ENCODE results near the gene S100P.
A peak's percentile ranks its signal among the peaks of the same experiment; 100 is the strongest.

The S100P gene

GRCh38 chr4:6702761-6703160 is 9.1 kb downstream of the S100P start:
- H3K9me3 Mint-ChIP-seq, result no peaks in the 10 kb centered on the region
- H3K4me1 Mint-ChIP-seq, result peaks cover 72% of the 10 kb centered on the region
- no peak for ATAC-seq
- peaks cover 56% of the 10 kb centered on the region for H3K36me3 Mint-ChIP-seq
- H3K4me3 Mint-ChIP-seq, result no peak overlapping the region
- H3K27ac Mint-ChIP-seq, result no peak overlapping the region
- no peak for DNase-seq (ENCODE audit: low spot score in 2 of 2)

GRCh38 chr4:6703786-6704185 is 10.1 kb downstream of the S100P start:
- Mint-ChIP-seq H3K4me3 (peak overlapping the region; percentile 19), H3K27ac (peak overlapping the region; percentile 87), H3K36me3 (peaks cover 67% of the 10 kb centered on the region), H3K9me3 (no peaks in the 10 kb centered on the region), H3K4me1 (peaks cover 74% of the 10 kb centered on the region)
- DNase-seq (ENCODE audit: low spot score in 2 of 2) (no peak), ATAC-seq (peak; percentile 78)

GRCh38 chr4:6705646-6706045 is 12.0 kb downstream of the S100P start:
- ATAC-seq, result no peak
- DNase-seq (ENCODE audit: low spot score in 2 of 2), result no peak
- no peaks in the 10 kb centered on the region for H3K9me3 Mint-ChIP-seq
- H3K4me1 Mint-ChIP-seq, result peaks cover 73% of the 10 kb centered on the region
- peak overlapping the region; percentile 99 for H3K27ac Mint-ChIP-seq
- peak overlapping the region; percentile 100 for H3K4me3 Mint-ChIP-seq
- H3K36me3 Mint-ChIP-seq, result peaks cover 67% of the 10 kb centered on the region

- Mint-ChIP-seq H3K9me3 (no peaks in the 10 kb centered on the region), H3K27ac (peak overlapping the region; percentile 99), H3K4me3 (peak overlapping the region; percentile 100), H3K36me3 (peaks cover 62% of the 10 kb centered on the region), H3K4me1 (peaks cover 77% of the 10 kb centered on the region)
- DNase-seq (ENCODE audit: low spot score in 2 of 2) (no peak), ATAC-seq (no peak)
These were observed 12.5 kb downstream of the S100P start for GRCh38 chr4:6706173-6706572.

- Mint-ChIP-seq H3K36me3 (peaks cover 37% of the 10 kb centered on the region), H3K27ac (peak within 1 kb of the TSS; percentile 99), H3K4me1 (peaks cover 62% of the 10 kb centered on the region), H3K4me3 (peak within 1 kb of the TSS; percentile 100), H3K9me3 (no peaks in the 10 kb centered on the region)
- DNase-seq (ENCODE audit: low spot score in 2 of 2), result peak; percentile 93 to 97
- peak; percentile 86 for ATAC-seq
These were observed 15.8 kb downstream of the S100P start, which contains the start of gene MRFAP1L1 for GRCh38 chr4:6709230-6710114. TSS of gene MRFAP1L1 (minus strand) at chr4:6709865. CDS start at chr4:6709629, 236 bp downstream.

- H3K4me3 Mint-ChIP-seq, result peak overlapping the region; percentile 100
These were observed 16.6 kb downstream of the S100P start for GRCh38 chr4:6710282-6710681.

GRCh38 chr4:6710996-6711395 is 17.3 kb downstream of the S100P start:
- no peak for ATAC-seq
- Mint-ChIP-seq H3K4me1 (peaks cover 53% of the 10 kb centered on the region), H3K4me3 (no peak overlapping the region), H3K9me3 (no peaks in the 10 kb centered on the region), H3K27ac (no peak overlapping the region), H3K36me3 (peaks cover 42% of the 10 kb centered on the region)
- no peak for DNase-seq (ENCODE audit: low spot score in 2 of 2)

More at GRCh38 chr4:6710282-6710681, 16.6 kb downstream of the S100P start:
- Mint-ChIP-seq H3K36me3 (peaks cover 37% of the 10 kb centered on the region), H3K9me3 (no peaks in the 10 kb centered on the region), H3K4me1 (peaks cover 54% of the 10 kb centered on the region), H3K27ac (peak overlapping the region; percentile 99)
- DNase-seq (ENCODE audit: low spot score in 2 of 2), result no peak
- ATAC-seq, result no peak

GRCh38 chr4:6714954-6715353 is 21.3 kb downstream of the S100P start:
- DNase-seq (ENCODE audit: low spot score in 2 of 2) (no peak), ATAC-seq (no peak)
- Mint-ChIP-seq H3K9me3 (no peaks in the 10 kb centered on the region), H3K4me3 (no peak overlapping the region), H3K27ac (no peak overlapping the region), H3K36me3 (peaks cover 40% of the 10 kb centered on the region), H3K4me1 (peaks cover 27% of the 10 kb centered on the region)

GRCh38 chr4:6715704-6716017 is 22.0 kb downstream of the S100P start:
- peaks cover 40% of the 10 kb centered on the region for H3K36me3 Mint-ChIP-seq
- H3K9me3 Mint-ChIP-seq, result no peaks in the 10 kb centered on the region
- H3K4me3 Mint-ChIP-seq, result peak overlapping the region; percentile 89
- DNase-seq (ENCODE audit: low spot score in 2 of 2) (no peak), ATAC-seq (no peak)
- peak overlapping the region; percentile 98 for H3K27ac Mint-ChIP-seq
- peaks cover 28% of the 10 kb centered on the region for H3K4me1 Mint-ChIP-seq

GRCh38 chr4:6716018-6716911 is 22.6 kb downstream of the S100P start, which contains the start of gene BLOC1S4:
TSS of gene BLOC1S4 (plus strand) at chr4:6716174. CDS start at chr4:6716210, 36 bp downstream.
- Mint-ChIP-seq H3K4me1 (peaks cover 29% of the 10 kb centered on the region), H3K36me3 (peaks cover 40% of the 10 kb centered on the region), H3K9me3 (no peaks in the 10 kb centered on the region), H3K4me3 (peak within 1 kb of the TSS; percentile 89), H3K27ac (peak within 1 kb of the TSS; percentile 98)
- DNase-seq (ENCODE audit: low spot score in 2 of 2), result peak; percentile 82 to 94
- peak; percentile 86 for ATAC-seq

GRCh38 chr4:6716958-6717655 is 23.4 kb downstream of the S100P start:
- Mint-ChIP-seq H3K9me3 (no peaks in the 10 kb centered on the region), H3K4me1 (peaks cover 29% of the 10 kb centered on the region), H3K36me3 (peaks cover 40% of the 10 kb centered on the region), H3K4me3 (peak overlapping the region; percentile 89), H3K27ac (peak overlapping the region; percentile 98)
- ATAC-seq (no peak), DNase-seq (ENCODE audit: low spot score in 2 of 2) (no peak)

- no peak overlapping the region for H3K27ac Mint-ChIP-seq
- no peak for DNase-seq (ENCODE audit: low spot score in 2 of 2)
- no peak for ATAC-seq
- H3K9me3 Mint-ChIP-seq, result no peaks in the 10 kb centered on the region
- peaks cover 40% of the 10 kb centered on the region for H3K36me3 Mint-ChIP-seq
- H3K4me1 Mint-ChIP-seq, result peaks cover 29% of the 10 kb centered on the region
- H3K4me3 Mint-ChIP-seq, result no peak overlapping the region
These were observed 25.4 kb downstream of the S100P start for GRCh38 chr4:6718932-6719610.

GRCh38 chr4:6719611-6720179 is 26.0 kb downstream of the S100P start:
- Mint-ChIP-seq H3K27ac (peak overlapping the region; percentile 87), H3K9me3 (no peaks in the 10 kb centered on the region), H3K4me1 (peaks cover 29% of the 10 kb centered on the region), H3K36me3 (peaks cover 40% of the 10 kb centered on the region), H3K4me3 (peak overlapping the region; percentile 47)
- ATAC-seq (no peak), DNase-seq (ENCODE audit: low spot score in 2 of 2) (no peak)

GRCh38 chr4:6720202-6720699 is 26.6 kb downstream of the S100P start:
- H3K4me1 Mint-ChIP-seq, result peaks cover 29% of the 10 kb centered on the region
- peaks cover 40% of the 10 kb centered on the region for H3K36me3 Mint-ChIP-seq
- DNase-seq (ENCODE audit: low spot score in 2 of 2), result peak; percentile 88 to 92
- H3K27ac Mint-ChIP-seq, result peak overlapping the region; percentile 87
- H3K9me3 Mint-ChIP-seq, result no peaks in the 10 kb centered on the region
- H3K4me3 Mint-ChIP-seq, result peak overlapping the region; percentile 47
- ATAC-seq, result peak; percentile 56
